HepG2 (cell line): ENCODE data around the gene PWWP2A. TPM values are rescaled to one million over a fixed set of nuclear protein-coding genes. Genes with fewer than 3 reads are reported as not detected.

Experiments
- BORCS8-MEF2B ChIP-seq: sonication (generic); formaldehyde crosslinking; IDR thresholded peaks from 2 replicates; pipeline ENCODE4 v1.8.0; 2022; ENCODE audit warnings: mild to moderate bottlenecking, missing genetic modification reagents
- CBX1 ChIP-seq: IDR thresholded peaks from one replicate; pipeline ENCODE4 v1.6.1; 2016; ENCODE audit warnings: antibody characterized with exemption, low read depth
- FOXM1 ChIP-seq: sonication (generic); formaldehyde crosslinking; IDR thresholded peaks from 2 replicates; pipeline ENCODE4 v1.5.0; 2020; ENCODE audit warnings: missing genetic modification reagents
- GABPA ChIP-seq, 2 experiments: IDR thresholded peaks; 2 replicates each; pipeline ENCODE4 v1.6.1; 2011 to 2016; ENCODE audit warnings: low read depth in 2 of 2, low read length in 1 of 2, missing biosample characterization in 1 of 2, missing genetic modification characterization in 1 of 2
- HMGXB4 ChIP-seq, 2 experiments: sonication (generic) in 1 of 2; formaldehyde crosslinking in 1 of 2; IDR thresholded peaks; 2 replicates each; pipeline versions ENCODE4 v1.4.0 to v1.6.1; 2018 to 2020; ENCODE audit warnings: missing genetic modification reagents in 2 of 2, borderline replicate concordance in 1 of 2, low read depth in 1 of 2, mild to moderate bottlenecking in 1 of 2, missing biosample characterization in 1 of 2
- PCBP1 ChIP-seq: fragments of 200-400 bp; formaldehyde crosslinking; IDR thresholded peaks from 2 replicates; pipeline ENCODE4 v1.6.1; 2017; ENCODE audit warnings: mild to moderate bottlenecking, low read depth, low read length, borderline replicate concordance
- ZNF101 ChIP-seq: sonication (generic); formaldehyde crosslinking; IDR thresholded peaks from 2 replicates; pipeline ENCODE4 v1.4.0; 2020; ENCODE audit warnings: mild to moderate bottlenecking, low read depth, missing genetic modification reagents, borderline replicate concordance
- ZNF704 ChIP-seq: sonication (generic); formaldehyde crosslinking; IDR thresholded peaks from 2 replicates; pipeline ENCODE4 v1.8.1; 2023; ENCODE audit warnings: mild to moderate bottlenecking, inconsistent platforms, moderate library complexity, missing genetic modification reagents, borderline replicate concordance
- ZSCAN12 ChIP-seq: sonication (generic); formaldehyde crosslinking; IDR thresholded peaks from 2 replicates; pipeline ENCODE4 v1.9.0; 2021; ENCODE audit warnings: mild to moderate bottlenecking, missing genetic modification reagents
- polyA plus RNA-seq, 8 experiments: library from polyadenylated mRNA; depleted of rRNA in 3 of 8; stranded (reverse) in 7 of 8; unstranded in 1 of 8; fragments of >200 nt; fragmentation: Illumina TruSeq in 4 of 8; extraction: Trizol in 4 of 8; gene quantifications; 2 replicates each; pipeline versions ENCODE4 v1.2.1 to v1.2.3, GENCODE V29; 2011 to 2016; ENCODE audit warnings: low read depth in 4 of 8, missing spikeins in 1 of 8, mixed read lengths in 1 of 8; ENCODE audit not compliant: insufficient read depth in 1 of 8
- total RNA-seq, 5 experiments: library from RNA; depleted of rRNA; stranded (reverse); fragments of >200 nt; fragmentation: Illumina TruSeq; extraction: Trizol; gene quantifications; 2 replicates each; pipeline ENCODE4 v1.2.3, GENCODE V29; 2016; ENCODE audit warnings: low read depth in 1 of 5
- TF ChIP-seq, protein P1 (sequence below): sonication (generic); formaldehyde crosslinking; IDR thresholded peaks from 2 replicates; pipeline ENCODE4 v1.5.0; 2020; ENCODE audit warnings: mild to moderate bottlenecking, missing genetic modification reagents, borderline replicate concordance
- TF ChIP-seq, protein P2 (sequence below): sonication (generic); formaldehyde crosslinking; IDR thresholded peaks from 2 replicates; pipeline ENCODE4 v1.5.0; 2020; ENCODE audit warnings: mild to moderate bottlenecking, missing genetic modification reagents
- TF ChIP-seq, protein P3 (sequence below): sonication (generic); formaldehyde crosslinking; IDR thresholded peaks from 2 replicates; pipeline ENCODE4 v1.4.0; 2020; ENCODE audit warnings: mild to moderate bottlenecking, missing genetic modification reagents
- TF ChIP-seq, protein P4 (sequence below): sonication (generic); formaldehyde crosslinking; conservative IDR thresholded peaks from 2 replicates; pipeline ENCODE4 v1.4.0; 2020; ENCODE audit warnings: missing genetic modification reagents

PWWP2A gene
- total and polyA plus RNA-seq, 2 of the 13 experiments (the other 11 are each of a cell fraction or from before 2014, with no cell fraction given) = 7.3 to 16.9 TPM

DNA sequence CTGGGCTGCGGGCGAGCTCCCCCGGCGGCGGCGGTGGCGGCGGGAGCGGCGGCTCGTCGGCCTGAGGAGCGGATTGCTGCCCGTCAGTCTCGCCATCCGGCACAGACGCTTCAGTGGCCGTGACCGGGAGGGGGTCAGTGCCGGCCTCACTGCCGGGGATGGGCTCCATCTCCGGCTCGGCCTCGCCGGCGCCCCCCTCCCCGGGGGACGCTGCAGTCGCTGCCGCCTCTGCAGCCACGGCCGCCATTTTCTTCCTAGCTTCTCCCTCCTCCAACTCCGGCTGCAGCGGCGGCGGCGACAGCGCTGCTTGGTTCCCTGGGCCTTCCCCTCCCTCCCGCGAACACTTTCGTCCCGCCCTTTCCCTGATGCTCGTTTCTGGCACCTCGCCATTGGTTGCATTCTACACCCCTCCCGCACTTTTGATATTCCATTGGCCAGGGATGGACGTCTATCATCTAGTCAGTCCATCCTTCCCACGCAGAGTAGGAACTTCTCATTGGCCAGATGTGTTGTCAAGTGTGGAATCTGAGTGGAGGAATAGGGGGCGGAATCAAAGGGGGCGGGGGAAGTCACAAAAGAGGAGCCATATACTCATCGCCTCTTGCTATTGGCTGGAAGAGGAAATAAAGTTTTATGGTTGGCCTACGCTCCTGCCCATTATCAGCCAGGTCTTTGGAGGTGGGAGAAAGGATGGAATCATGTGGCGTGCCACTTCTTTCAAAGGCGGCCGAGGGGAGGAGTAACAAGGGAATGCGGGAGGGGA lies at the start of gene PWWP2A (continued):
- TF ChIP-seq ZNF704 = no peak; the same call in 1 of the 2 replicates
- TF ChIP-seq, protein P1, sequence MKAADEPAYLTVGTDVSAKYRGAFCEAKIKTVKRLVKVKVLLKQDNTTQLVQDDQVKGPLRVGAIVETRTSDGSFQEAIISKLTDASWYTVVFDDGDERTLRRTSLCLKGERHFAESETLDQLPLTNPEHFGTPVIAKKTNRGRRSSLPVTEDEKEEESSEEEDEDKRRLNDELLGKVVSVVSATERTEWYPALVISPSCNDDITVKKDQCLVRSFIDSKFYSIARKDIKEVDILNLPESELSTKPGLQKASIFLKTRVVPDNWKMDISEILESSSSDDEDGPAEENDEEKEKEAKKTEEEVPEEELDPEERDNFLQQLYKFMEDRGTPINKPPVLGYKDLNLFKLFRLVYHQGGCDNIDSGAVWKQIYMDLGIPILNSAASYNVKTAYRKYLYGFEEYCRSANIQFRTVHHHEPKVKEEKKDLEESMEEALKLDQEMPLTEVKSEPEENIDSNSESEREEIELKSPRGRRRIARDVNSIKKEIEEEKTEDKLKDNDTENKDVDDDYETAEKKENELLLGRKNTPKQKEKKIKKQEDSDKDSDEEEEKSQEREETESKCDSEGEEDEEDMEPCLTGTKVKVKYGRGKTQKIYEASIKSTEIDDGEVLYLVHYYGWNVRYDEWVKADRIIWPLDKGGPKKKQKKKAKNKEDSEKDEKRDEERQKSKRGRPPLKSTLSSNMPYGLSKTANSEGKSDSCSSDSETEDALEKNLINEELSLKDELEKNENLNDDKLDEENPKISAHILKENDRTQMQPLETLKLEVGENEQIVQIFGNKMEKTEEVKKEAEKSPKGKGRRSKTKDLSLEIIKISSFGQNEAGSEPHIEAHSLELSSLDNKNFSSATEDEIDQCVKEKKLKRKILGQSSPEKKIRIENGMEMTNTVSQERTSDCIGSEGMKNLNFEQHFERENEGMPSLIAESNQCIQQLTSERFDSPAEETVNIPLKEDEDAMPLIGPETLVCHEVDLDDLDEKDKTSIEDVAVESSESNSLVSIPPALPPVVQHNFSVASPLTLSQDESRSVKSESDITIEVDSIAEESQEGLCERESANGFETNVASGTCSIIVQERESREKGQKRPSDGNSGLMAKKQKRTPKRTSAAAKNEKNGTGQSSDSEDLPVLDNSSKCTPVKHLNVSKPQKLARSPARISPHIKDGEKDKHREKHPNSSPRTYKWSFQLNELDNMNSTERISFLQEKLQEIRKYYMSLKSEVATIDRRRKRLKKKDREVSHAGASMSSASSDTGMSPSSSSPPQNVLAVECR = peak; percentile 92; the same call in 1 of the 2 replicates
- no peak for TF ChIP-seq CBX1
- no peak for TF ChIP-seq FOXM1 (CRISPR knock-in tag)
- no peak for TF ChIP-seq PCBP1
- TF ChIP-seq BORCS8-MEF2B (CRISPR knock-in tag) = no peak; the same call in 1 of the 2 replicates
- no peak for TF ChIP-seq ZNF101
- TF ChIP-seq, protein P2, sequence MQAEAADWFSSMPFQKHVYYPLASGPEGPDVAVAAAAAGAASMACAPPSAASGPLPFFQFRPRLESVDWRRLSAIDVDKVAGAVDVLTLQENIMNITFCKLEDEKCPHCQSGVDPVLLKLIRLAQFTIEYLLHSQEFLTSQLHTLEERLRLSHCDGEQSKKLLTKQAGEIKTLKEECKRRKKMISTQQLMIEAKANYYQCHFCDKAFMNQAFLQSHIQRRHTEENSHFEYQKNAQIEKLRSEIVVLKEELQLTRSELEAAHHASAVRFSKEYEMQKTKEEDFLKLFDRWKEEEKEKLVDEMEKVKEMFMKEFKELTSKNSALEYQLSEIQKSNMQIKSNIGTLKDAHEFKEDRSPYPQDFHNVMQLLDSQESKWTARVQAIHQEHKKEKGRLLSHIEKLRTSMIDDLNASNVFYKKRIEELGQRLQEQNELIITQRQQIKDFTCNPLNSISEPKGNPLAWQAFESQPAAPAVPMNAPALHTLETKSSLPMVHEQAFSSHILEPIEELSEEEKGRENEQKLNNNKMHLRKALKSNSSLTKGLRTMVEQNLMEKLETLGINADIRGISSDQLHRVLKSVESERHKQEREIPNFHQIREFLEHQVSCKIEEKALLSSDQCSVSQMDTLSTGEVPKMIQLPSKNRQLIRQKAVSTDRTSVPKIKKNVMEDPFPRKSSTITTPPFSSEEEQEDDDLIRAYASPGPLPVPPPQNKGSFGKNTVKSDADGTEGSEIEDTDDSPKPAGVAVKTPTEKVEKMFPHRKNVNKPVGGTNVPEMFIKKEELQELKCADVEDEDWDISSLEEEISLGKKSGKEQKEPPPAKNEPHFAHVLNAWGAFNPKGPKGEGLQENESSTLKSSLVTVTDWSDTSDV (CRISPR knock-in tag) = 0 out of 2 replicates have a peak, but pooled peaks have one; percentile 36
- TF ChIP-seq, protein P3, sequence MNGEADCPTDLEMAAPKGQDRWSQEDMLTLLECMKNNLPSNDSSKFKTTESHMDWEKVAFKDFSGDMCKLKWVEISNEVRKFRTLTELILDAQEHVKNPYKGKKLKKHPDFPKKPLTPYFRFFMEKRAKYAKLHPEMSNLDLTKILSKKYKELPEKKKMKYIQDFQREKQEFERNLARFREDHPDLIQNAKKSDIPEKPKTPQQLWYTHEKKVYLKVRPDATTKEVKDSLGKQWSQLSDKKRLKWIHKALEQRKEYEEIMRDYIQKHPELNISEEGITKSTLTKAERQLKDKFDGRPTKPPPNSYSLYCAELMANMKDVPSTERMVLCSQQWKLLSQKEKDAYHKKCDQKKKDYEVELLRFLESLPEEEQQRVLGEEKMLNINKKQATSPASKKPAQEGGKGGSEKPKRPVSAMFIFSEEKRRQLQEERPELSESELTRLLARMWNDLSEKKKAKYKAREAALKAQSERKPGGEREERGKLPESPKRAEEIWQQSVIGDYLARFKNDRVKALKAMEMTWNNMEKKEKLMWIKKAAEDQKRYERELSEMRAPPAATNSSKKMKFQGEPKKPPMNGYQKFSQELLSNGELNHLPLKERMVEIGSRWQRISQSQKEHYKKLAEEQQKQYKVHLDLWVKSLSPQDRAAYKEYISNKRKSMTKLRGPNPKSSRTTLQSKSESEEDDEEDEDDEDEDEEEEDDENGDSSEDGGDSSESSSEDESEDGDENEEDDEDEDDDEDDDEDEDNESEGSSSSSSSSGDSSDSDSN (CRISPR knock-in tag) = peak; percentile 90; the same call in 1 of the 2 replicates
- TF ChIP-seq, protein P4, sequence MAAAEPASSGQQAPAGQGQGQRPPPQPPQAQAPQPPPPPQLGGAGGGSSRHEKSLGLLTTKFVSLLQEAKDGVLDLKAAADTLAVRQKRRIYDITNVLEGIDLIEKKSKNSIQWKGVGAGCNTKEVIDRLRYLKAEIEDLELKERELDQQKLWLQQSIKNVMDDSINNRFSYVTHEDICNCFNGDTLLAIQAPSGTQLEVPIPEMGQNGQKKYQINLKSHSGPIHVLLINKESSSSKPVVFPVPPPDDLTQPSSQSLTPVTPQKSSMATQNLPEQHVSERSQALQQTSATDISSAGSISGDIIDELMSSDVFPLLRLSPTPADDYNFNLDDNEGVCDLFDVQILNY (CRISPR knock-in tag) = no peak
- TF ChIP-seq GABPA (IDR thresholded peaks at IDR 0.05; ENCODE audit: low read depth, low read length) = no peak
- TF ChIP-seq GABPA (CRISPR knock-in tag; IDR thresholded peaks at IDR 0.05; ENCODE audit: low read depth) = peak; percentile 78
- peak; percentile 71 to 90; a peak in 3 of 4 replicates for TF ChIP-seq HMGXB4 (CRISPR knock-in tag; IDR thresholded peaks at IDR 0.05; ENCODE audit: borderline replicate concordance in 1 of 2, low read depth in 1 of 2)
- no peak for TF ChIP-seq ZSCAN12 (CRISPR knock-in tag)
